HFFc6 (cell line): ENCODE measurements around the gene URB1. TPM values are rescaled to one million over a fixed set of nuclear protein-coding genes. Genes with fewer than 3 reads are reported as not detected.

Source experiments
- DNase-seq: peaks from one replicate; pipeline ENCODE4 v3.0.0-alpha.2; 2018
- H3K27ac Mint-ChIP-seq: 2 replicates; pipeline ENCODE4 v1.8.0; 2020; ENCODE audit warnings: mild to moderate bottlenecking, mixed read lengths
- H3K27me3 Mint-ChIP-seq: 2 replicates; pipeline ENCODE4 v1.8.0; 2021; ENCODE audit warnings: mild to moderate bottlenecking, moderate library complexity, mixed read lengths; ENCODE audit not compliant: insufficient read depth
- H3K36me3 Mint-ChIP-seq: 2 replicates; pipeline ENCODE4 v1.8.0; 2021; ENCODE audit warnings: low read depth, mixed read lengths
- H3K4me1 Mint-ChIP-seq: 2 replicates; pipeline ENCODE4 v1.8.0; 2020; ENCODE audit warnings: low read depth, mixed read lengths
- H3K4me3 Mint-ChIP-seq: 2 replicates; pipeline ENCODE4 v1.8.0; 2020; ENCODE audit warnings: mild to moderate bottlenecking, moderate library complexity, mixed read lengths
- H3K9me3 Mint-ChIP-seq: 2 replicates; pipeline ENCODE4 v1.8.0; 2020; ENCODE audit warnings: mild to moderate bottlenecking, mixed read lengths
- total RNA-seq, 6 experiments: library from RNA; stranded (reverse); fragmentation: NEBNext Ultra II Directional; extraction: Animal tissue kit (Norgen Biotek cat#: 25700); gene quantifications; 2 replicates in 1 of 6; 3 replicates in 5 of 6; pipeline ENCODE4 v1.2.3, GENCODE V29; 2021
- TF ChIP-seq, protein P1 (sequence below): fragments of 200-600 bp; sonication (generic); IDR thresholded peaks from 2 replicates; pipeline ENCODE4 v1.5.0; 2021; ENCODE audit warnings: antibody characterized with exemption, mild to moderate bottlenecking

The URB1 gene
- total RNA-seq, 6 experiments from 2014 or later = 18.4 to 27.0 (median 22.4) TPM

DNA sequence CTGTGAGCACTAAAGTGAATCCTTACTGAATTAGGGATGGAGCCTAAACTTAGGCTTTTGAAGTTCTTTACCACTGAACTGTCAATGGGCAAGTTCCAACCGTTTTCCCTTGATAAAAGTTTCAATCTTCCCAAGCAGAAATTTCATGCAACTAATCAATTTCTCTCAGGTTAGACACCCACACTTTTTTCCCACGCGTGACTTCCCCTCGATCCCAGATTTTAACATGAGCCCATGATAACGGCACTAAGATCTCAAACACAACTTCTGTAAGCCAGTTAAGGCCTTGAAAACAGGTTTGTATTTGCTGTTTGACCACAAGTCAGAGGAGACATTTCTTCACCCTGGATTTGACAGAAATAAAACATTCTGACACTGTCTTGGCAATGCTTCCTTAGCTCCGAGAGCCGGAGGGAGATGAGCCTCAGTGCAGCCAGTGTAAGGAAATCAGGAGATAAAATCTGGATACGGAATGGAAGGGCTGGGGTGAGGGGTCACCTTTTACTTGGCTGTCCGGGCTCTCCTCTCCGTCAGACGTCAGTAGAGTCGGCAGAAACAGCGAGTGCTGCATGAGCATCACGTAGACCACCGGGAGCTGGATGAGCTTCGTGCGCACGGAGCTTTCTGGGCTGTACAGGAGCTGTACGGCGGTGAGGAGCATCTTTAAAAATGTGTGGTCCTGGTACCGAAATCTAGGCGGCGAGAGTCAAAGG is 54.4 kb downstream of the URB1 start:
- Mint-ChIP-seq H3K9me3 (no peaks in the 10 kb centered on the region; the same call in 1 of the 2 replicates), H3K36me3 (peaks cover 61% of the 10 kb centered on the region), H3K4me3 (no peak overlapping the region), H3K27me3 (peaks cover 2% of the 10 kb centered on the region; the same call in 1 of the 2 replicates), H3K27ac (peak overlapping the region; percentile 23; the same call in 1 of the 2 replicates), H3K4me1 (peaks cover 45% of the 10 kb centered on the region)
- TF ChIP-seq, protein P1, sequence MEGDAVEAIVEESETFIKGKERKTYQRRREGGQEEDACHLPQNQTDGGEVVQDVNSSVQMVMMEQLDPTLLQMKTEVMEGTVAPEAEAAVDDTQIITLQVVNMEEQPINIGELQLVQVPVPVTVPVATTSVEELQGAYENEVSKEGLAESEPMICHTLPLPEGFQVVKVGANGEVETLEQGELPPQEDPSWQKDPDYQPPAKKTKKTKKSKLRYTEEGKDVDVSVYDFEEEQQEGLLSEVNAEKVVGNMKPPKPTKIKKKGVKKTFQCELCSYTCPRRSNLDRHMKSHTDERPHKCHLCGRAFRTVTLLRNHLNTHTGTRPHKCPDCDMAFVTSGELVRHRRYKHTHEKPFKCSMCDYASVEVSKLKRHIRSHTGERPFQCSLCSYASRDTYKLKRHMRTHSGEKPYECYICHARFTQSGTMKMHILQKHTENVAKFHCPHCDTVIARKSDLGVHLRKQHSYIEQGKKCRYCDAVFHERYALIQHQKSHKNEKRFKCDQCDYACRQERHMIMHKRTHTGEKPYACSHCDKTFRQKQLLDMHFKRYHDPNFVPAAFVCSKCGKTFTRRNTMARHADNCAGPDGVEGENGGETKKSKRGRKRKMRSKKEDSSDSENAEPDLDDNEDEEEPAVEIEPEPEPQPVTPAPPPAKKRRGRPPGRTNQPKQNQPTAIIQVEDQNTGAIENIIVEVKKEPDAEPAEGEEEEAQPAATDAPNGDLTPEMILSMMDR = no peak
- no peak for DNase-seq

DNA sequence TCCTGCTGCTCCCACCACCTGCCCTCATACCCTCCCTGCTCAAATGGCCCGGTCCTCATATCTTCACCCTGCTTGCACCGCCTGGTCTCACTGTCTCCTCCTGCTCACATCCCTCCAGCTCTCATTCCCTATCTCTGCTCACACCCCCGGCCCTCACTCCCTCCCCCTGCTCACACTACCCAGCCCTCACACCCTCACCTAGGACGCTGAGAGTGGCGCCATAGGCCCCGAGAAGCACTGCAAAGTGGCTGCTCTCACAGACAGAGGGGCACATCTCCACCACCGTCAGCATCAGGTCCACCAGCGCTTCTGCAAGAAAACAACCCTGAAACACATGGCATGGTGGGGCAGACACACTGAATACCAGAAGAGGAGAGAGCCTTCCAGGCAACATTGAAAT is 55.6 kb downstream of the URB1 start:
- no peaks in the 10 kb centered on the region for H3K9me3 Mint-ChIP-seq
- H3K4me3 Mint-ChIP-seq = no peak overlapping the region
- no peak for DNase-seq
- H3K27ac Mint-ChIP-seq = peak overlapping the region; percentile 63; the same call in 1 of the 2 replicates
- peaks cover 51% of the 10 kb centered on the region for H3K4me1 Mint-ChIP-seq
- TF ChIP-seq, protein P1 = no peak
- H3K27me3 Mint-ChIP-seq = peaks cover 2% of the 10 kb centered on the region; the same call in 1 of the 2 replicates
- H3K36me3 Mint-ChIP-seq = peaks cover 67% of the 10 kb centered on the region

DNA sequence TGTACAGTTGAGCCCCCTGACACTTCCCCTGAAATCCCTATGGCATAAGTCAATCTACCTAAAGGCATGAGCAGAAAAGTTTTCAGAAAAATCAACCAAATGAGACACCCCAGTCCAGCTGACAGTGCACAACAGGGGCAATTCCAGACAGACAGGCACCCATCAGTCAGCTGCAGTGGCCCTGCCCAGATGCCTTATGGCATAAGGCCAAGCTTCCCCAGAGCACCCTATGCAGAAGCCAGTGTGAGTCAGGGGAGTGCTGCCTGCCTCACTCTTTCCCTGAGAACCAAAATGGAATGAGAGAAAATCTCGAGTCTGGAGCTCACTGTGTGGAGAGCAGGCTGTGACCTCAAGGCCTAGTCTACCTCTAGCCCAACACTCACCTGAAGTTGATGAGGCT is 56.1 kb downstream of the URB1 start:
- Mint-ChIP-seq H3K4me1 (peaks cover 51% of the 10 kb centered on the region), H3K9me3 (no peaks in the 10 kb centered on the region), H3K27me3 (peaks cover 2% of the 10 kb centered on the region; the same call in 1 of the 2 replicates), H3K4me3 (no peak overlapping the region), H3K36me3 (peaks cover 72% of the 10 kb centered on the region), H3K27ac (peak overlapping the region; percentile 63; the same call in 1 of the 2 replicates)
- peak; percentile 29 for DNase-seq
- TF ChIP-seq, protein P1 = no peak

DNA sequence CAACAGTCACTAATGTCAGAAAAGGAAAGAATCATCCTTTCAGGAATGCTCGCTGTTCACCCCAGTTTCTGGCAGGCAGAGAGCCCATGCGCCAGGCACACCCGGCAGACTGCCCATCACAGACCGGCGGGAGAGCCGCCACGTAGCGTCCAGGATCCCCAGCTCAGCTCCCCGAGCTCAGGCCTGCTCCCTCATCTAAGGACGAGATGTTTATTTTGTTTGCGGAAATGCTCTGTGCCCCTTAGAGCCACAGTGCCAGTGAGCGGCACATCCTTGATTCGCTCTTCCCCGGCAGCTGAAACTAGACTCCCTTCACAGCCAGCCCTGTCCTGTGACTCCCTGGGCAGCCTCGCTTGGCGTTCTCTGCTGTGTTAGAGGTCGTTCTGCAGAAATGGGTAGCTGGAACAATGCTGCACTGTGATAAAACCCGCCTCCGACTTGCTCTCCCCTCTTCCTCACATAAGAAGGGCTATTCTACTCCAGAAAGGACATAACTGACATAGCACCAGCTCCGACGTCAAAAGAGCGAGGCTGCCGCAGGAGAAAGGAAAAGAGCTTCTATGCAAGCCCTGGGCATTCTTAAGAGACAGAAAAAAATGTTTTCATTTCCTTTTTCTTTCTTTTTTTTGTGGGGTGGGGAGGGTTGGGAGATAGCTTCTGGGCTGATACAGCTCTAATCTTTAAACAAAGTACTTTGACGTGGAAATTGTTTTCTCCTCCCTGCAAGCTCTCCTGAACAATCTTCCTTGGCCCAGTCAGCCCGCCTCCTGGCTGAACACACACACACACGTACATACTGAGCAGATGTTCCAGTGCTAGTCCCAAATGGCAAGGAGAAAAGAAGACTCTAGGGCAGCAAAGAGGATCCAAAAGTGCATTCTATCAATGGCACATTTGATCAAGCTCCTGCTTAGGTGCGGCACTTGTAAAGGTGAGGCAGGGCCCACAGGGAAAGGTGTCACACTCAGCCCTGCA is 56.9 kb downstream of the URB1 start:
- peaks cover 2% of the 10 kb centered on the region; the same call in 1 of the 2 replicates for H3K27me3 Mint-ChIP-seq
- no peaks in the 10 kb centered on the region for H3K9me3 Mint-ChIP-seq
- TF ChIP-seq, protein P1 = no peak
- H3K36me3 Mint-ChIP-seq = peaks cover 75% of the 10 kb centered on the region
- H3K27ac Mint-ChIP-seq = no peak overlapping the region
- DNase-seq = no peak
- H3K4me3 Mint-ChIP-seq = no peak overlapping the region
- peaks cover 57% of the 10 kb centered on the region for H3K4me1 Mint-ChIP-seq

DNA sequence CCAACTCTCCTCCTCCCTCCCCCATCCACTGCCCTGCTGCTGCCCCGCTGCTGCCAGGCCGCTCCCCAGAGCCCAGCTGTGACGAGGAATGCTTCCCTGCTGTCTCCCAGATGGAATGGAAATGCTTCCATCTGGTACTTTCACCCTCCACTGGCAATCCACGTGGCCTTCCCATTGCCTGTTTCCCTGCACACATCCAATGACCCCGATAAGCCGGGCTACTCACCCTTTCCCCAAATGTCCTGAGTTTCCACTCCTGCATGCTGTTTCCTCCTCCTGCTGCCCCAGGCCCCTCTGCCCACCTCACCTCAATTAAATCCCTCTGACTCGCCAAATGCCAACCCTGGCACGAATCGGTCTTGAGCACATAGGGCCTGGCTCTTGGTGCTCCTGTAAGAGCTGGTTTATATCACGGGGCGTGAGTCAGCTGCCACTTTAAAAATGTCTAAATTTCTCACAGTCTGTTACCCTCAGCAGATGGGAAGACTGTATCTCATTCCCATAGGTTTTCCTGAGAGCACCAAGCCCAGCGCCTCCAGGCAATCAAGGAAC is 57.8 kb downstream of the URB1 start:
- H3K4me3 Mint-ChIP-seq = no peak overlapping the region
- H3K36me3 Mint-ChIP-seq = peaks cover 75% of the 10 kb centered on the region
- H3K27ac Mint-ChIP-seq = peak overlapping the region; percentile 5; the same call in 1 of the 2 replicates
- TF ChIP-seq, protein P1 = no peak
- peaks cover 57% of the 10 kb centered on the region for H3K4me1 Mint-ChIP-seq
- H3K27me3 Mint-ChIP-seq = peaks cover 2% of the 10 kb centered on the region; the same call in 1 of the 2 replicates
- H3K9me3 Mint-ChIP-seq = no peaks in the 10 kb centered on the region
- DNase-seq = no peak
